ENCODE results near the gene PKIG. TPM values are rescaled to one million over a fixed set of nuclear protein-coding genes. Genes with fewer than 3 reads are reported as not detected.
A peak's percentile ranks its signal among the peaks of the same experiment; 100 is the strongest.

Gene PKIG
- total and polyA plus RNA-seq, 2 experiments from 2014 or later: 47.6 to 51.9 TPM

DNA sequence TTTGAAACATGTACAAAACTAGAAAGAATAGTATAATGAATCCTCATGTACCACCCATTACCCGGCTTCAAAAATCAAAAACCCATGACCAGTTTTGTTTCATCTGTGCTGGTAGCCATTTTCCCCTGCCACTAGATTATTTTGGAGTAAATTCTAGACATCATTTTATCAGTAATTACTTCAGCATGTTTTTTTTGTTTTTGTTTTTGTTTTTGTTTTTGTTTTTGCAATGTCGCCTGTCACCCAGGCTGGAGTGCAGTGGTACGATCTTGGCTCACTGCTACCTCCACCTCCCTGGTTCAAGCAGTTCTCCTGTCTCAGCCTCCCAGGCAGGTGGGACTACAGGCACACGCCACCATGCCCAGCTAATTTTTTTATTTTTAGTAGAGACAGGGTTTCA, 8.0 kb upstream of the PKIG start:
- no peak for TF ChIP-seq EZH2phosphoT487 (IDR thresholded peaks at IDR 0.05; ENCODE audit: low read depth, severe bottlenecking, unreplicated experiment)
- TF ChIP-seq, protein P1, sequence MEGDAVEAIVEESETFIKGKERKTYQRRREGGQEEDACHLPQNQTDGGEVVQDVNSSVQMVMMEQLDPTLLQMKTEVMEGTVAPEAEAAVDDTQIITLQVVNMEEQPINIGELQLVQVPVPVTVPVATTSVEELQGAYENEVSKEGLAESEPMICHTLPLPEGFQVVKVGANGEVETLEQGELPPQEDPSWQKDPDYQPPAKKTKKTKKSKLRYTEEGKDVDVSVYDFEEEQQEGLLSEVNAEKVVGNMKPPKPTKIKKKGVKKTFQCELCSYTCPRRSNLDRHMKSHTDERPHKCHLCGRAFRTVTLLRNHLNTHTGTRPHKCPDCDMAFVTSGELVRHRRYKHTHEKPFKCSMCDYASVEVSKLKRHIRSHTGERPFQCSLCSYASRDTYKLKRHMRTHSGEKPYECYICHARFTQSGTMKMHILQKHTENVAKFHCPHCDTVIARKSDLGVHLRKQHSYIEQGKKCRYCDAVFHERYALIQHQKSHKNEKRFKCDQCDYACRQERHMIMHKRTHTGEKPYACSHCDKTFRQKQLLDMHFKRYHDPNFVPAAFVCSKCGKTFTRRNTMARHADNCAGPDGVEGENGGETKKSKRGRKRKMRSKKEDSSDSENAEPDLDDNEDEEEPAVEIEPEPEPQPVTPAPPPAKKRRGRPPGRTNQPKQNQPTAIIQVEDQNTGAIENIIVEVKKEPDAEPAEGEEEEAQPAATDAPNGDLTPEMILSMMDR (IDR thresholded peaks at IDR 0.05; ENCODE audit: poor library complexity): no peak
- no peak for TF ChIP-seq EZH2 (IDR thresholded peaks at IDR 0.05; ENCODE audit: borderline replicate concordance)
- Histone ChIP-seq H3K9me3 (ENCODE audit: low read depth) (no peaks in the 10 kb centered on the region), H3K79me2 (peaks cover 15% of the 10 kb centered on the region), H3K4me2 (no peak overlapping the region), H3K27ac (peak overlapping the region; percentile 90), H3K9me2 (replicated peaks; ENCODE audit: insufficient read depth) (no peaks in the 10 kb centered on the region), H3K36me3 (replicated peaks; ENCODE audit: insufficient read depth, low read depth) (no peaks in the 10 kb centered on the region), H2AFZ (no peak overlapping the region), H3K4me1 (ENCODE audit: insufficient read depth) (peaks cover 14% of the 10 kb centered on the region), H3K4me3 (no peak overlapping the region), H4K20me1 (ENCODE audit: insufficient read depth, poor library complexity, severe bottlenecking) (no peaks in the 10 kb centered on the region), H3K27me3 (no peaks in the 10 kb centered on the region)
- no peak for DNase-seq (ENCODE audit: low spot score)
- 97% methylated on average over 4 of the region's 4 CpGs for WGBS (ENCODE audit: low lambda C conversion rate, missing lambda C conversion rate)

DNA sequence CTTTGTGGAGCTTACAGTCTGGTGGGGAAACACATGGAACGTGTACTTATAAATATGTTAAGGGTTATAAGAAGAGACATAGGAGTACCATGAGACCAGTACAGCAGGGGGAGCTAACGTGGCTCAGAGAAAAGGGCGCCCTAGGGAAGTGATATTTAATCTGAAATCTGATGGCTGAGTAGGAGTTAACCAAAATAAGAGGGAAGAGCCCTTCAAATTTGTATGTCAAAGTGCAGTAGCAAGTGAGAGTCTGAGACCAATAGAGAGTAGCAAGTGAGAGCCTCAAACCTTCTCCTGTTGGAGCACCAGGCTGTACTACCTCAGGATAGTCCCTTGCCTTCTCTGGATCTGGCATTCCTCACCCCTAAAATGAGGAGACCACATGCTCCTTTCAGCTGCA, 6.1 kb upstream of the PKIG start:
- no peak for DNase-seq (ENCODE audit: low spot score)
- no peak overlapping the region for H3K4me2 ChIP-seq
- no peak for TF ChIP-seq EZH2phosphoT487 (IDR thresholded peaks at IDR 0.05; ENCODE audit: low read depth, severe bottlenecking, unreplicated experiment)
- TF ChIP-seq EZH2 (IDR thresholded peaks at IDR 0.05; ENCODE audit: borderline replicate concordance): no peak
- TF ChIP-seq, protein P1 (IDR thresholded peaks at IDR 0.05; ENCODE audit: poor library complexity): peak; percentile 14
- no peaks in the 10 kb centered on the region for H3K36me3 ChIP-seq (replicated peaks; ENCODE audit: insufficient read depth, low read depth)
- peak overlapping the region; percentile 35 for H3K27ac ChIP-seq
- no peaks in the 10 kb centered on the region for H4K20me1 ChIP-seq (ENCODE audit: insufficient read depth, poor library complexity, severe bottlenecking)
- H3K9me2 ChIP-seq (replicated peaks; ENCODE audit: insufficient read depth): no peaks in the 10 kb centered on the region
- WGBS (ENCODE audit: low lambda C conversion rate, missing lambda C conversion rate): 68% methylated on average over 3 of the region's 3 CpGs
- H3K4me3 ChIP-seq: no peak overlapping the region
- no peak overlapping the region for H2AFZ ChIP-seq
- H3K4me1 ChIP-seq (ENCODE audit: insufficient read depth): peaks cover 14% of the 10 kb centered on the region
- H3K79me2 ChIP-seq: peaks cover 15% of the 10 kb centered on the region
- H3K9me3 ChIP-seq (ENCODE audit: low read depth): no peaks in the 10 kb centered on the region
- H3K27me3 ChIP-seq: no peaks in the 10 kb centered on the region

DNA sequence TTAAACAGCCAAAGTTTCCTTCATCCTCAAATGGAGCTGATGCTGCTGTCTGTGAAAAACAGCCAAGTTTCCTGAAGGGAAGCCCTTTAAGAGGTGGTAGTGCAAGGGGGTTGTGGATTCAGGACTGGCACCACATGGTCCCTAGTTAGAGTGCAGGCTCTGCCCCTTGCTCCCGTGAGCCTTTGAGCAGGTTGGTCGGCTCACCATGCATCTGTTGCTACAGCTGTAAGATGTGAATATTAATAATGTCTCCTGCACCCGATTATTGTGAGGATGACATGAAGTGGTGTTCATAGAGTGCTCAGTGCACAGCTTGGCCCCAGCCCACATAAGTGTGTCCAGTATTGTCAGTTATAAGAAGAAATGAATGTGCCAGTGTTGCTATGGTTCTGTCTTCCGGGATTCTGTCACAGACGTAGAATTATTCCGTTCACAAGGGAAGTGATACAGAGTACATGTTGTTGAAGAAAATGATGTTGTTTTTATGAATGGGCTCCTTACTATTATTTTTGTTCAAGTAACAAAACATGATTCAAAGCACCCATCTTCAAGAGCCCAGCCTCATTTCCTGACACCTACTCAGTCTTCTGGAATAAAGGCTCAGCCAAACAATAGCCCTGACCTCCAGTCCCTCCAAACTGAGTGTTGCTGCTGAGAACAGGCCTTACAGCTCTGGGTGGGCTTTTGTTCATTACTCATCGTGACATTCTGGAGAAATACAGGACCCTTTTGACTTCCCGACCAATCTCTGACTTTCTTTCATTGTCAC, 2.9 kb upstream of the PKIG start:
- 93% methylated on average over 8 of the region's 8 CpGs for WGBS (ENCODE audit: low lambda C conversion rate, missing lambda C conversion rate)
- H3K4me3 ChIP-seq: no peak overlapping the region
- no peak for DNase-seq (ENCODE audit: low spot score)
- no peak for TF ChIP-seq EZH2phosphoT487 (IDR thresholded peaks at IDR 0.05; ENCODE audit: low read depth, severe bottlenecking, unreplicated experiment)
- no peak for TF ChIP-seq EZH2 (IDR thresholded peaks at IDR 0.05; ENCODE audit: borderline replicate concordance)
- TF ChIP-seq, protein P1 (IDR thresholded peaks at IDR 0.05; ENCODE audit: poor library complexity): no peak
- peaks cover 11% of the 10 kb centered on the region for H3K4me1 ChIP-seq (ENCODE audit: insufficient read depth)
- no peaks in the 10 kb centered on the region for H3K9me3 ChIP-seq (ENCODE audit: low read depth)
- H3K27ac ChIP-seq: no peak overlapping the region
- H3K36me3 ChIP-seq (replicated peaks; ENCODE audit: insufficient read depth, low read depth): no peaks in the 10 kb centered on the region
- no peak overlapping the region for H2AFZ ChIP-seq
- H3K79me2 ChIP-seq: peaks cover 24% of the 10 kb centered on the region
- H3K4me2 ChIP-seq: no peak overlapping the region
- no peaks in the 10 kb centered on the region for H4K20me1 ChIP-seq (ENCODE audit: insufficient read depth, poor library complexity, severe bottlenecking)
- H3K9me2 ChIP-seq (replicated peaks; ENCODE audit: insufficient read depth): no peaks in the 10 kb centered on the region
- H3K27me3 ChIP-seq: no peaks in the 10 kb centered on the region
